GM18907 (cell line): ENCODE results near the gene MT1G.

ENCODE experiments used
- ATAC-seq: cut with Tn5 transposase; IDR thresholded peaks from one replicate; pipeline ENCODE4 v1.9.1; 2021; ENCODE audit warnings: mild to moderate bottlenecking, moderate library complexity; ENCODE audit not compliant: unreplicated experiment

Gene MT1G

GRCh38 chr16:56639045-56639444 lies 28.8 kb downstream of the MT1G start:
- no peak for ATAC-seq

- no peak for ATAC-seq
Observed at GRCh38 chr16:56637814-56638750, 29.8 kb downstream of the MT1G start, which contains the start of gene MT1A. Gene MT1A (plus strand): TSS chr16:56638666. CDS start chr16:56638739, 73 bp downstream.

GRCh38 chr16:56636616-56637413 lies 31.1 kb downstream of the MT1G start:
- ATAC-seq, result no peak

GRCh38 chr16:56635441-56635967 lies 32.4 kb downstream of the MT1G start:
- no peak for ATAC-seq

GRCh38 chr16:56634715-56635440 lies 33.0 kb downstream of the MT1G start:
- no peak for ATAC-seq

- no peak for ATAC-seq
Observed at GRCh38 chr16:56633535-56633934, 34.3 kb downstream of the MT1G start.

GRCh38 chr16:56632848-56633365 lies 35.0 kb downstream of the MT1G start:
- ATAC-seq, result no peak

GRCh38 chr16:56632156-56632847 lies 35.6 kb downstream of the MT1G start, which contains the start of gene MT1M:
Gene MT1M (plus strand): TSS chr16:56632659. CDS start chr16:56632732, 73 bp downstream.
- ATAC-seq, result no peak

GRCh38 chr16:56631832-56632155 lies 36.1 kb downstream of the MT1G start:
- ATAC-seq, result no peak

- no peak for ATAC-seq
Observed at GRCh38 chr16:56631197-56631596, 36.7 kb downstream of the MT1G start.

GRCh38 chr16:56630134-56630533 lies 37.7 kb downstream of the MT1G start:
- ATAC-seq, result peak; percentile 82

- ATAC-seq, result peak; percentile 5
Observed at GRCh38 chr16:56629531-56629930, 38.3 kb downstream of the MT1G start.

GRCh38 chr16:56628486-56629350 lies 39.1 kb downstream of the MT1G start:
- ATAC-seq, result no peak

- ATAC-seq, result no peak
Observed at GRCh38 chr16:56626685-56627084, 41.2 kb downstream of the MT1G start.

- no peak for ATAC-seq
Observed at GRCh38 chr16:56625943-56626654, 41.8 kb downstream of the MT1G start.

GRCh38 chr16:56625140-56625942 lies 42.5 kb downstream of the MT1G start, which contains the start of gene MT1E:
Gene MT1E (plus strand): TSS chr16:56625781. CDS start chr16:56625852, 71 bp downstream.
- peak; percentile 57 for ATAC-seq

GRCh38 chr16:56623637-56624036 lies 44.2 kb downstream of the MT1G start:
- no peak for ATAC-seq
